ENCODE data around the gene LRRC2.

Gene LRRC2

DNA sequence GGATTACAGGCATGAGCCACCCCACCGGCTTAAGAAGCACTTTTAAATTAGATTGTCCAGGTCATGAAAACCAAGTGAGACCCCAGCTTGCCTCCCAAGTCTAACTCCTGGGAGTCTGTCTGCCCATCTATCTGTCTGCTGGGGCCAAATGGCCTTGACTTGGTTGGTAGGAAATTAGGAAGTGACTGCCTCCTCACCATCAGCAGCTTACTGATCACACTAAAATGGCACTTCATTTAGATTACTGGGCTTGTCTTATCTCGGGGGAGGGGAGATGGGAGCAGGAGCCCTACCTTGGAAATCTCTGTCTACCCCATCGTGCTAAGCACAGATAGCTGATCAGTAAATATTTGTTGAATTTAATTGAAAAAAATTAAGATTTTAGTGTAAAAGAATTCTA is 5.6 kb upstream of the LRRC2 start:
- no peaks in the 10 kb centered on the region for H3K36me3 ChIP-seq (ENCODE audit: insufficient read depth, low read length)
- no peak overlapping the region for H3K4me3 ChIP-seq (ENCODE audit: low read length, poor library complexity, severe bottlenecking)
- no peaks in the 10 kb centered on the region for H3K9me2 ChIP-seq (replicated peaks; ENCODE audit: low read depth, low read length)
- no peaks in the 10 kb centered on the region for H3K4me1 ChIP-seq (ENCODE audit: insufficient read depth, low read length, poor library complexity, severe bottlenecking)
- H3F3A ChIP-seq (ENCODE audit: low read depth), result no peaks in the 10 kb centered on the region
- H2AFZ ChIP-seq (ENCODE audit: low read length), result no peak overlapping the region
- H3K9ac ChIP-seq (ENCODE audit: low read depth, low read length, poor library complexity, severe bottlenecking), result no peak overlapping the region
- H3K4me2 ChIP-seq (ENCODE audit: low read depth, low read length, poor library complexity, severe bottlenecking), result no peak overlapping the region
- H3K79me2 ChIP-seq (ENCODE audit: insufficient read depth, low read length), result no peaks in the 10 kb centered on the region
- no peaks in the 10 kb centered on the region for H4K20me1 ChIP-seq (ENCODE audit: insufficient read depth, low read length, poor library complexity, severe bottlenecking)
- TF ChIP-seq, protein P1, sequence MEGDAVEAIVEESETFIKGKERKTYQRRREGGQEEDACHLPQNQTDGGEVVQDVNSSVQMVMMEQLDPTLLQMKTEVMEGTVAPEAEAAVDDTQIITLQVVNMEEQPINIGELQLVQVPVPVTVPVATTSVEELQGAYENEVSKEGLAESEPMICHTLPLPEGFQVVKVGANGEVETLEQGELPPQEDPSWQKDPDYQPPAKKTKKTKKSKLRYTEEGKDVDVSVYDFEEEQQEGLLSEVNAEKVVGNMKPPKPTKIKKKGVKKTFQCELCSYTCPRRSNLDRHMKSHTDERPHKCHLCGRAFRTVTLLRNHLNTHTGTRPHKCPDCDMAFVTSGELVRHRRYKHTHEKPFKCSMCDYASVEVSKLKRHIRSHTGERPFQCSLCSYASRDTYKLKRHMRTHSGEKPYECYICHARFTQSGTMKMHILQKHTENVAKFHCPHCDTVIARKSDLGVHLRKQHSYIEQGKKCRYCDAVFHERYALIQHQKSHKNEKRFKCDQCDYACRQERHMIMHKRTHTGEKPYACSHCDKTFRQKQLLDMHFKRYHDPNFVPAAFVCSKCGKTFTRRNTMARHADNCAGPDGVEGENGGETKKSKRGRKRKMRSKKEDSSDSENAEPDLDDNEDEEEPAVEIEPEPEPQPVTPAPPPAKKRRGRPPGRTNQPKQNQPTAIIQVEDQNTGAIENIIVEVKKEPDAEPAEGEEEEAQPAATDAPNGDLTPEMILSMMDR (conservative IDR thresholded peaks at IDR 0.05; ENCODE audit: low read length), result no peak
- TF ChIP-seq EZH2phosphoT487 (IDR thresholded peaks at IDR 0.05; ENCODE audit: borderline replicate concordance), result no peak
- H3K27me3 ChIP-seq (ENCODE audit: insufficient read depth, low read length, poor library complexity, severe bottlenecking), result no peaks in the 10 kb centered on the region
- H3K9me3 ChIP-seq (ENCODE audit: insufficient read depth, low read depth, low read length), result no peaks in the 10 kb centered on the region

DNA sequence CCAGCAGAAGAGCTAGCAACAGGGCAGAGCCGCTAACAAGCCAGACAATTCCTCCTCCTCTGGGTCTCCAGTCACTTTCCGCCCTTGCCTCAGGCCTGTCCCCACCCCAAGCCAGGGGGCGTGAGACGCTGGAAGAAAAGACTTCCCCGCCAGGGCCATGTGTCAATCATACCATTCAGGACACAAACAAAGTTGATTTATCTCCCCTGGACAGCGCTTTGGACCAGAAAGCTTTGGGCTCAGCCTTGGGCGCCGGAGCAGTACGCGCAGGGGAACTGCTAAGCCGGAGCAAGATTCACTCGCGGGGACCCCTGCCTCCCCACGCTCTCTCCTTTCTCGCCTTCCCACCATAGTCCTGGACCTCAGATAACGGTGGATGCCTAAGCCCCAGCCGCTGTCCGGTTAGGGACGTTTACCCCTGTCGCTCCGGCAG is 479 bp downstream of the LRRC2 start:
- Histone ChIP-seq H3F3A (ENCODE audit: low read depth) (no peaks in the 10 kb centered on the region), H3K4me2 (ENCODE audit: low read depth, low read length, poor library complexity, severe bottlenecking) (no peak overlapping the region), H3K9ac (ENCODE audit: low read depth, low read length, poor library complexity, severe bottlenecking) (no peak overlapping the region), H3K36me3 (ENCODE audit: insufficient read depth, low read length) (no peaks in the 10 kb centered on the region), H3K79me2 (ENCODE audit: insufficient read depth, low read length) (no peaks in the 10 kb centered on the region), H4K20me1 (ENCODE audit: insufficient read depth, low read length, poor library complexity, severe bottlenecking) (no peaks in the 10 kb centered on the region), H3K4me1 (ENCODE audit: insufficient read depth, low read length, poor library complexity, severe bottlenecking) (no peaks in the 10 kb centered on the region), H2AFZ (ENCODE audit: low read length) (no peak overlapping the region), H3K27me3 (ENCODE audit: insufficient read depth, low read length, poor library complexity, severe bottlenecking) (no peaks in the 10 kb centered on the region), H3K9me2 (replicated peaks; ENCODE audit: low read depth, low read length) (no peaks in the 10 kb centered on the region), H3K9me3 (ENCODE audit: insufficient read depth, low read depth, low read length) (no peaks in the 10 kb centered on the region), H3K4me3 (ENCODE audit: low read length, poor library complexity, severe bottlenecking) (no peak overlapping the region)
- TF ChIP-seq, protein P1 (conservative IDR thresholded peaks at IDR 0.05; ENCODE audit: low read length), result no peak
- no peak for TF ChIP-seq EZH2phosphoT487 (IDR thresholded peaks at IDR 0.05; ENCODE audit: borderline replicate concordance)

DNA sequence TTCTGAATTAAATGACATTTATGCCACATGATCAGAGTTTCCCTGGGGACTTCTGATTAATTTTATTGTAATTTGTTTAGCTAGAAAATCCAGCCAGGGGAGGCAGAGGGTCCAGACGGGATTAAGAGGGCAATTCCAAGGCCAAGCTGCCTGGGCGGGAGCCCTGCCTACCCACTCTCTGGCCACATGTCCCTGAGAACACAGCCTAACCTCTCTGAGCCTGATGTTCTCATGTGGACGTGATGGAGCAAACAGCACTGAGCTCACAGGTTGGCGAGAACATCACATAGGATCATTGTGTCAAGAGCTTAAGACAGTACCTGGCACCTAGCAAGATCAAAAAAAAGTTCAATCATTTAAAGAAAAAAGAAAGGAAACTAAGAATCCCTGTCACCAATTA is 1.0 kb downstream of the LRRC2 start:
- H3K9ac ChIP-seq (ENCODE audit: low read depth, low read length, poor library complexity, severe bottlenecking), result no peak overlapping the region
- H4K20me1 ChIP-seq (ENCODE audit: insufficient read depth, low read length, poor library complexity, severe bottlenecking), result no peaks in the 10 kb centered on the region
- H3K79me2 ChIP-seq (ENCODE audit: insufficient read depth, low read length), result no peaks in the 10 kb centered on the region
- no peaks in the 10 kb centered on the region for H3K4me1 ChIP-seq (ENCODE audit: insufficient read depth, low read length, poor library complexity, severe bottlenecking)
- H3K36me3 ChIP-seq (ENCODE audit: insufficient read depth, low read length), result no peaks in the 10 kb centered on the region
- no peak overlapping the region for H3K4me3 ChIP-seq (ENCODE audit: low read length, poor library complexity, severe bottlenecking)
- TF ChIP-seq, protein P1 (conservative IDR thresholded peaks at IDR 0.05; ENCODE audit: low read length), result no peak
- no peak for TF ChIP-seq EZH2phosphoT487 (IDR thresholded peaks at IDR 0.05; ENCODE audit: borderline replicate concordance)
- H2AFZ ChIP-seq (ENCODE audit: low read length), result no peak overlapping the region
- H3K9me3 ChIP-seq (ENCODE audit: insufficient read depth, low read depth, low read length), result no peaks in the 10 kb centered on the region
- H3K27me3 ChIP-seq (ENCODE audit: insufficient read depth, low read length, poor library complexity, severe bottlenecking), result no peaks in the 10 kb centered on the region
- no peak overlapping the region for H3K4me2 ChIP-seq (ENCODE audit: low read depth, low read length, poor library complexity, severe bottlenecking)
- H3K9me2 ChIP-seq (replicated peaks; ENCODE audit: low read depth, low read length), result no peaks in the 10 kb centered on the region
- H3F3A ChIP-seq (ENCODE audit: low read depth), result no peaks in the 10 kb centered on the region
